GM12874 (cell line): ENCODE results near the gene WHRN.

Experiments
- TF ChIP-seq, protein P1 (sequence below): IDR thresholded peaks from 2 replicates; pipeline ENCODE4 v1.5.1; 2011; ENCODE audit warnings: low read depth, mild to moderate bottlenecking, control low read depth, low read length, moderate library complexity; ENCODE audit not compliant: insufficient read depth

Gene WHRN

DNA sequence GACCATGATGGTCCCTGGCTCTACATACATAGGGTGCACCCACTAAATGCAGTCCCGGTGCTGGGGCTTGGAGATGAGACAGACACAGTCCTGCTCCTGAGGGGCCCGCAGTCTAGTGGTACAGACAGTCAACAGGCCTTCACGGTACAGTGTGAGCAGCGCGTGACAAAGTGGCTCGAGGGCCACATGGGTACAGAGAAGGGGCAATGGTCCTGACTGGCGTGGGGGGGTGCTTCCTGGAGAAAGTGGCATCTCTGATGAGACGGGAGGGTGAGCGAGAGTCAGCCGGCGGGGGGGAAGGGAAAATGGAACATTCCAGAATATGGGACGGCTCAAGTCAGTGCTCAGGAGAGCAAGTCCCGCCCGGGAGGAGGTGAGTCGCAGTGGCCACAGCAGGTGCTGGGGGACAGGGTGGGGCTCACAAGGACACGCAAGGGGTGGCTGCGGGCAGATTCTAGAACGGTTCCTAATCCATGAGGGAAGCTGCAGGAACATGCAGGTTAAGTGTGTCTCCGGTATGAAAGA is 38.0 kb downstream of the WHRN start:
- TF ChIP-seq, protein P1, sequence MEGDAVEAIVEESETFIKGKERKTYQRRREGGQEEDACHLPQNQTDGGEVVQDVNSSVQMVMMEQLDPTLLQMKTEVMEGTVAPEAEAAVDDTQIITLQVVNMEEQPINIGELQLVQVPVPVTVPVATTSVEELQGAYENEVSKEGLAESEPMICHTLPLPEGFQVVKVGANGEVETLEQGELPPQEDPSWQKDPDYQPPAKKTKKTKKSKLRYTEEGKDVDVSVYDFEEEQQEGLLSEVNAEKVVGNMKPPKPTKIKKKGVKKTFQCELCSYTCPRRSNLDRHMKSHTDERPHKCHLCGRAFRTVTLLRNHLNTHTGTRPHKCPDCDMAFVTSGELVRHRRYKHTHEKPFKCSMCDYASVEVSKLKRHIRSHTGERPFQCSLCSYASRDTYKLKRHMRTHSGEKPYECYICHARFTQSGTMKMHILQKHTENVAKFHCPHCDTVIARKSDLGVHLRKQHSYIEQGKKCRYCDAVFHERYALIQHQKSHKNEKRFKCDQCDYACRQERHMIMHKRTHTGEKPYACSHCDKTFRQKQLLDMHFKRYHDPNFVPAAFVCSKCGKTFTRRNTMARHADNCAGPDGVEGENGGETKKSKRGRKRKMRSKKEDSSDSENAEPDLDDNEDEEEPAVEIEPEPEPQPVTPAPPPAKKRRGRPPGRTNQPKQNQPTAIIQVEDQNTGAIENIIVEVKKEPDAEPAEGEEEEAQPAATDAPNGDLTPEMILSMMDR, result no peak

DNA sequence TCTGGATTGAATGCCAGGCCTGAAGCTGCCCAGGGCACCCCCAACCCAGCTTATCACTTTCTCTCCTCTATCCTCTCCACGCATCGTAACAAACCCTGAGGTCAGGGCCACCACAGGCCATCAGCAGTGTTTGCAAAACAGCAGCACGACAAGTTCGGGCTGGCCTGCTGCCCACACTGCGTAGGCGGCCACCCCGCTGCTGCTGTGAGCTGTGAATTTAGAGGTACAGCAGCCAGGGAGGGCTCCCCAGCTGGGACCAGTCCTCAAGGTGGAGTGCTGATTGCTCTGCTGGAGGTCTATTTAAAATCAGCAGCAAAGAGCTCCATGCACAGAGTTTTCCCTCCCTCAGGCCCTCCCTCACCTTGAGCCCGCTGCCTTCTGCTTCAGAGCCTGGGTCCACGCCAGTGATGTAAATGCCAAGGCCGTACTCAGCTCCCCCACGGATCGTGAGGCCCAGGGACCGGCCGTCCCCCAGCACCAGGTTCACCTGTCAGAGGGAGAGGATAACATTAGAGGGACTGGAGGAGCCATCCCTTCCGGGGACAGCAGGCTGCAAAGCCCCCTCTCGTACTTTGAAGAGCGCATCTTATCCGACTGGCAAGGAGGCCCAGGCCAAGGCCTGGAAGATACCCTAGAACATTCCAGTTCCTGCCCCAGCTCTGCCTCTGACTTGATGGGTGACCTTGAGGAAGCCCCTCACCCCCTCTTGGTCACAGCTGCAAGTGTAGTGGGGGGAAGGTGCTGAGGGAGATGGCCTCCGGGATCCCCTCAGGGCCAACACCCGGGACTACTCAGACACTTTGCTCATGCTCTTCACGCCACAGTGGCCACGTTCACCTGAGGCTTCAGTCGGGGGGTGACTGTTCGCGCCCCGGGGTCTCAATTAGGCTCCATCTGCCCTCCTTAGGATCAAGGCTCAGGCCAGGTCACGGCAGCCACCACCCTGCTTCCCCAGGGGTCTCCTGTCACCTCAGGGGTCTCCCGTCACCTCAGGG is 39.1 kb downstream of the WHRN start:
- TF ChIP-seq, protein P1, result no peak

DNA sequence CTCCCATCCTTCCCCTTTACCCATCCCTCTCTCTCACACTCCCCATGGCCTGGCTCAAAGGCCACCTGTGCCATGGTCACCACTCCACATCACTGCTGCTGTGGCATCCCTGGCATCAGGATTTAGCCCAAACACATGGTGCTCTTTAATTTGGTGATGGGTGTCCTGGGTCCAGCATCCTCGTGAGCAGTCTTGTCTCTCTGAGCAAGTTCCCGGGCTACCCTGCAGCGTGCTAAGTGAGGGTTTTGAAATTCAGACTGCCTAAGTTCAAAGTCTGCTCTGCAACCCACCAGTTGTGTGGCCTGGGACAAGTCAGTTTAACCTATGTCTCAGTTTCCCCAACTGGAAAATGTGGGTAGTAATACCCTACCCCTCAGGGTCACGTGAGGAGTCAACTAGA is 39.9 kb downstream of the WHRN start:
- TF ChIP-seq, protein P1, result no peak

DNA sequence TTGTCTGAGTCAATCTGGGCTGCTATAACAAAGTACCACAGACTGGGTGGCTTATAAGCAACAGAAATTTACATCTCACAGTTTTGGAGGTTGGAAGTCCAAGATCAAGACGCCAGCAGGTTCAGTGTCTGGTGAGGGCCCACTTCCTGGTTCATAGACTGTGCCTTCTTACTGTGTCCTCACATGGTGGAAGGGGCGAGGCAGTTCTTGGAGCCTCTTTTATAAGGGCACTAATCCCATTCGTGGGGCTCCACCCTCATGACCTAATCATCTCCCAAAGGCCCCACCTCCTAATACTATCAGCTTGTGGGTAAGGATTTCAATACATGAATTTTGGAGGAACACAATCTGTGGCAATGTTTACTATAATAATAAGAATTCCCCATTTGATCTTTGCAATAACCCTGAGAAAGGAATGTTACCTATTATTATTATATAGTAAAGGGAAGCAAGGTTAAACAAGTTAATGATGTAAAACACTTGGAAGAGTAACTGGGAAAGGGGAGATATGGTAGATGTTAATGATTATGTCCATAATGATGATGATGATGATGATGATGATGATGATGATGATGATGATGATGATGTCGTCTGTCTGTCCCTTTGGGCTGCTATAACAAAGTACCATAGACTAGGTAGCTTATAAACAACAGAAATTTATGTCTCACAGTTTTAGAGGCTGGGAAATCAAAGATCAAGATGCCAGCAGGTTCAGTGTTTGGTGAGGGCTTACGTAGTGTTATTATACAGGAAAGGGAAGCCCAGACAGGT is 40.8 kb downstream of the WHRN start:
- TF ChIP-seq, protein P1, result no peak

DNA sequence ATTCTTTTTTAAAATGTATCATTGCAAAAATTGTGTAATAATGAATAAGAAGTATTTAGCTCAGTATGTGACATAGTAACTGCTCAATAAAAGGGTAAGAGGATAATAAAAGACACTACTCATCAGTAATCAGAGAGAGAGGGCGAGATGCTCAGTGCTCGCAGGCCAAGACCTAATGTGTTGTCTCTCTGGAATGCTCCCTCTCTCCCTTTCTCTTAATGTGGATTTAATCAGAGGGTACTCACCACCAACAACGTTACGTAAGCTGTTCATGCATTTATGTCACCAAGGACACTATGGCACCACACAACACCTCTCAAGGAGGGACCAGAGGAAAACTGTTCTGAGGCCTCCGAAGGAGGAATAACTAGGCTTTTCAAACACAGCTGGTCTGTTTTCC is 42.5 kb downstream of the WHRN start:
- TF ChIP-seq, protein P1, result no peak

DNA sequence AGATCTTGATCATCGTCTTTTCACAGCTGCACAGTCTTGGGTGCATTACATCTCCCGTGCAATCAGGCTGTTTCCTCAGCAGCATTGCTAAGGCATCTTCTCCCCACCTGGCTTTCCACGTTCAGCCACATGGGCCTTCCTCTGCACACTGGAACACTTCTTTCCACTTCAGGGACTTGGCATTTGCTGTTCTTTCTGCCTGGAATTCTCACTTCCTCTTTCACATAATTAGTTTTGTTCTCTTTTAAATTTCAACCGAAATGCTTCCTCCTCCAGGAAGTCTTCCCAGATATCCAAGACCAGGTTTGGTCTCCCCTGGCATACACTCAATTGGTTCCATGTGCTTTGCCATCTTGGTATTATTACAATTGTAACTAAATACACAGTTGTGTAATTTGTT is 43.8 kb downstream of the WHRN start:
- TF ChIP-seq, protein P1, result no peak

DNA sequence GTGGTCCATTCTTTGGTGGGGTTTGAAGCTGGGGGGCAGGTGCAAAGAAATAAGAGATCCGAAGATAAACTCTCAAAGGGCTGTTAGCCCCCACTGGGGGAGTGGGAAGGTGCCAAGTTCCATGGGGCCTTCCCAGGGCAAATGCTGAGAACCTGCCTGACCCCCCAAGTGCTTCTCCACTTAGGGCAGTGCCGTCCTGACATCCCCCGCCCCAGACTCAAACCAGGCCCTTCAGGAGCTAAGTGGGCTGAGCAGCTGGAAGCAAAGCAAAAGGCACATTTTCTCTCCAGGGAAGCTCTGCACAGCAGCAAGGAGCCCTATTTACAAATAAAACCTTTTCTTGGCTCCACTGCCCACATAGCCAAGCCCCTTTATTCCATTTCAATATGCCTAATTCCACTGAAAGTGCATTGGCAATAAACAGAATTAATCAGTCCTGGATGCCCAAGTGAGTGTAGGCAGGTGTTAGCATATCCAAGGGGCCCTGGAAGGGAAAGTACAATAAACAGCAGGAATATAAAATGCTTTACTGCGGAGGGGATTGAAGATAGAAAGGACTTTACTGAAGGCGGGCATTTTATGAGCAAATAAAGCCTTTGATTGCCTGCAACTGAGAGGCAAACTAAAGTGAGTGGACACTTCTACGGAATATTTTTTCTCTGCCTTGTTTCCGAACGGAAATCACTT is 44.6 kb downstream of the WHRN start:
- TF ChIP-seq, protein P1, result no peak
